Liver (tissue), 9 donors: ENCODE results near the gene GPR15. TPM values are rescaled to one million over a fixed set of nuclear protein-coding genes. Genes with fewer than 3 reads are reported as not detected.

Experiments
- DNase-seq: peaks from one replicate; pipeline ENCODE4 v3.0.0-alpha.2; 2017; ENCODE audit warnings: low spot score
- H3K27ac ChIP-seq, 2 donors: one replicate each; pipeline ENCODE4 v1.7.0; 2013; ENCODE audit warnings: inconsistent platforms in 2 of 2, low read length in 2 of 2, control low read depth in 1 of 2, low read depth in 1 of 2, mild to moderate bottlenecking in 1 of 2
- H3K27me3 ChIP-seq, 4 donors: one replicate each; pipeline versions ENCODE4 v1.6.1 to v1.7.0; 2013; ENCODE audit warnings: low read length in 3 of 4, inconsistent platforms in 1 of 4, mild to moderate bottlenecking in 1 of 4, moderate library complexity in 1 of 4; ENCODE audit not compliant: control insufficient read depth in 4 of 4, insufficient read depth in 4 of 4
- H3K36me3 ChIP-seq, 4 donors: one replicate each; pipeline versions ENCODE4 v1.6.1 to v1.7.0; 2013; ENCODE audit warnings: low read length in 3 of 4, mild to moderate bottlenecking in 3 of 4, low read depth in 1 of 4, moderate library complexity in 1 of 4; ENCODE audit not compliant: control insufficient read depth in 4 of 4, insufficient read depth in 3 of 4
- H3K4me1 ChIP-seq, 4 donors: one replicate each; pipeline versions ENCODE4 v1.6.1 to v1.7.0; 2013; ENCODE audit warnings: low read length in 3 of 4, mild to moderate bottlenecking in 3 of 4, moderate library complexity in 1 of 4; ENCODE audit not compliant: control insufficient read depth in 4 of 4, insufficient read depth in 4 of 4
- H3K4me3 ChIP-seq, 3 donors: one replicate each; pipeline versions ENCODE4 v1.6.1 to v1.7.0; 2013; ENCODE audit warnings: low read length in 3 of 3, control low read depth in 1 of 3, low read depth in 1 of 3, mild to moderate bottlenecking in 1 of 3
- H3K9ac ChIP-seq, 2 donors: one replicate each; pipeline ENCODE4 v1.7.0; 2013; ENCODE audit warnings: low read length in 2 of 2, mild to moderate bottlenecking in 2 of 2, moderate library complexity in 2 of 2, control low read depth in 1 of 2, low read depth in 1 of 2
- H3K9me3 ChIP-seq, 4 donors: one replicate each; pipeline versions ENCODE4 v1.6.1 to v1.7.0; 2013; ENCODE audit warnings: low read length in 3 of 4; ENCODE audit not compliant: control insufficient read depth in 4 of 4
- ATF3 ChIP-seq: IDR thresholded peaks from 2 replicates; pipeline ENCODE4 v1.6.1; 2016; ENCODE audit warnings: antibody characterized with exemption
- CTCF ChIP-seq: fragments of 150-350 bp; IDR thresholded peaks from 2 replicates; pipeline ENCODE4 v1.5.1; 2017; ENCODE audit warnings: improper control_type of control experiment, low read depth, low read length; ENCODE audit not compliant: missing input control
- FOXA1 ChIP-seq: IDR thresholded peaks from 2 replicates; pipeline ENCODE4 v1.6.1; 2016; ENCODE audit warnings: antibody characterized with exemption
- FOXA2 ChIP-seq: IDR thresholded peaks from 2 replicates; pipeline ENCODE4 v1.6.1; 2016; ENCODE audit warnings: antibody characterized with exemption
- GABPA ChIP-seq, 2 donors: IDR thresholded peaks in 1 of 2; conservative IDR thresholded peaks in 1 of 2; 2 replicates each; pipeline ENCODE4 v1.6.1; 2016; ENCODE audit warnings: antibody characterized with exemption in 2 of 2, mild to moderate bottlenecking in 1 of 2, moderate library complexity in 1 of 2
- HNF4A ChIP-seq, 2 donors: conservative IDR thresholded peaks; 2 replicates each; pipeline ENCODE4 v1.6.1; 2016; ENCODE audit warnings: antibody characterized with exemption in 2 of 2, mild to moderate bottlenecking in 2 of 2
- HNF4G ChIP-seq: IDR thresholded peaks from 2 replicates; pipeline ENCODE4 v1.6.1; 2016; ENCODE audit warnings: antibody characterized with exemption
- JUND ChIP-seq, 2 donors: IDR thresholded peaks; 2 replicates each; pipeline ENCODE4 v1.6.1; 2016; ENCODE audit warnings: antibody characterized with exemption in 2 of 2
- MAX ChIP-seq: IDR thresholded peaks from 2 replicates; pipeline ENCODE4 v1.6.1; 2016; ENCODE audit warnings: antibody characterized with exemption
- NR2F2 ChIP-seq: IDR thresholded peaks from 2 replicates; pipeline ENCODE4 v1.6.1; 2016; ENCODE audit warnings: antibody characterized with exemption
- RAD21 ChIP-seq, 2 donors: IDR thresholded peaks; 2 replicates each; pipeline ENCODE4 v1.6.1; 2016; ENCODE audit warnings: antibody characterized with exemption in 2 of 2, mild to moderate bottlenecking in 2 of 2
- REST ChIP-seq: IDR thresholded peaks from 2 replicates; pipeline ENCODE4 v1.6.1; 2016; ENCODE audit warnings: antibody characterized with exemption, mild to moderate bottlenecking
- RXRA ChIP-seq, 2 donors: IDR thresholded peaks; 2 replicates each; pipeline ENCODE4 v1.6.1; 2017 to 2018; ENCODE audit warnings: antibody characterized with exemption in 2 of 2, mild to moderate bottlenecking in 1 of 2
- SP1 ChIP-seq: IDR thresholded peaks from 2 replicates; pipeline ENCODE4 v1.6.1; 2018; ENCODE audit warnings: antibody characterized with exemption, mild to moderate bottlenecking
- ZBTB33 ChIP-seq: IDR thresholded peaks from 2 replicates; pipeline ENCODE4 v1.6.1; 2016; ENCODE audit warnings: antibody characterized with exemption
- WGBS: extraction: QIAGEN DNeasy Blood & Tissue Kit; methylation state at CpG from one replicate; pipeline ENCODE4 v1.1.7; 2013; 5-methylcytosine and 5-hydroxymethylcytosine counted together
- polyA plus RNA-seq, 2 donors: library from polyadenylated mRNA; stranded (reverse) in 1 of 2; unstranded in 1 of 2; fragments of 200-250 nt in 1 of 2; fragments of >200 nt in 1 of 2; fragmentation: Nextera tagmentation in 1 of 2; extraction: Ambion mirVana in 1 of 2; gene quantifications; one replicate each; pipeline versions ENCODE4 v1.2.1 to v1.2.3, GENCODE V29; 2013 to 2015
- total RNA-seq, 2 donors: library from RNA; depleted of rRNA; stranded (reverse); fragments of >200 nt; gene quantifications; one replicate each; pipeline ENCODE4 v1.2.3, GENCODE V29; 2014
- donor health status: healthy.
- donor health status: healthy.
- donor health status: healthy.
- donor health status: healthy.
- donor health status: healthy.

Gene GPR15
- total and polyA plus RNA-seq, 4 donors: 0.08 to 0.10 TPM; not detected in 2

DNA sequence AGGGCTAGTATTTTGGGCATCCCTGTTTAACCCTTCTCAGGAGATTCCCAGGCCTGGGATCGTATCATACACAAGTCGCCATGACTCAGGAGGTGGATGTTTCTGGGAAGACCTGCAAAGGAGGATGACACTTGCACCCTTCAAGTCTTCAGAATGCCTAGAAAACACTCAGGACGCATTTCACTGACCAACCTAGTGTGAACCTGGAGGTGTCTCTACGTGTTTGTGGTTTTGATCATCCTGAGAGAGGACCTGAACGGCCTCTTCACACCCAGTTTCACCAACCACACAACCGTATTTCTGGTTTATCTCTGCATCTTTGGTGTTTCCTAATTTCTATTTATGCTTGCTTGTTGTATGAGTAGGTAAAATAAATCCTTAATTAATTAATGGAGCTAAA is 6.3 kb upstream of the GPR15 start:
- H3K4me3 ChIP-seq: no peak overlapping the region
- no peak overlapping the region for H3K27ac ChIP-seq

More for the DNA sequence above, 6.3 kb upstream of the GPR15 start:
- no peak for DNase-seq
- TF ChIP-seq RXRA (IDR thresholded peaks at IDR 0.05): no peak
- no peak for TF ChIP-seq HNF4G
- no peak for TF ChIP-seq HNF4A (conservative IDR thresholded peaks at IDR 0.05)
- no peak for TF ChIP-seq SP1
- no peak for TF ChIP-seq GABPA (IDR thresholded peaks at IDR 0.05 in 1 of 2, conservative IDR thresholded peaks at IDR 0.05 in 1 of 2)
- TF ChIP-seq CTCF: no peak
- TF ChIP-seq ATF3: no peak
- no peak for TF ChIP-seq FOXA2
- no peak for TF ChIP-seq REST
- TF ChIP-seq FOXA1: no peak
- TF ChIP-seq NR2F2: no peak
- no peak for TF ChIP-seq MAX
- no peak for TF ChIP-seq JUND (IDR thresholded peaks at IDR 0.05)
- TF ChIP-seq ZBTB33: no peak
- TF ChIP-seq RAD21 (IDR thresholded peaks at IDR 0.05): no peak
- 88% methylated on average over 6 of the region's 6 CpGs for WGBS
- no peaks in the 10 kb centered on the region for H3K36me3 ChIP-seq
- H3K27me3 ChIP-seq: no peaks in the 10 kb centered on the region
- H3K9ac ChIP-seq: no peak overlapping the region
- peaks cover 4 to 24% (median 8%) of the 10 kb centered on the region in 4 donors for H3K4me1 ChIP-seq
- no peaks in the 10 kb centered on the region for H3K9me3 ChIP-seq
